SK-N-SH treated with all-trans-retinoic acid at 6 μM for 48 hours (cell line): ENCODE results near the gene HLCS.

ENCODE experiments used
- ATAC-seq: fragments of 200-7000 bp; cut with Tn5 transposase; 3 replicates; pipeline ENCODE4 v1.9.1; 2020; ENCODE audit warnings: mild to moderate bottlenecking, moderate library complexity
- BACH2 ChIP-seq: fragments of 250-450 bp; sonication (Bioruptor Pico); IDR thresholded peaks from 2 replicates; pipeline ENCODE4 v1.9.0; 2021; ENCODE audit warnings: mild to moderate bottlenecking, borderline replicate concordance
- CSDC2 ChIP-seq: fragments of 250-450 bp; sonication (Bioruptor Pico); IDR thresholded peaks from 2 replicates; pipeline ENCODE4 v1.5.0; 2020; ENCODE audit warnings: mild to moderate bottlenecking, moderate library complexity
- ESRRG ChIP-seq: fragments of 250-450 bp; sonication (Bioruptor Pico); IDR thresholded peaks from 2 replicates; pipeline ENCODE4 v1.6.1; 2021; ENCODE audit warnings: mild to moderate bottlenecking
- GLIS3 ChIP-seq: fragments of 250-450 bp; sonication (Bioruptor Pico); IDR thresholded peaks from 2 replicates; pipeline ENCODE4 v1.5.0; 2020; ENCODE audit warnings: mild to moderate bottlenecking, moderate library complexity
- ISL1 ChIP-seq: fragments of 250-450 bp; sonication (Bioruptor Pico); IDR thresholded peaks from 2 replicates; pipeline ENCODE4 v2.1.2; 2022; ENCODE audit warnings: mild to moderate bottlenecking, moderate library complexity
- PPARA ChIP-seq: fragments of 250-450 bp; sonication (Bioruptor Pico); IDR thresholded peaks from 2 replicates; pipeline ENCODE4 v1.5.0; 2020; ENCODE audit warnings: mild to moderate bottlenecking, borderline replicate concordance
- RARB ChIP-seq: fragments of 250-450 bp; sonication (Bioruptor Pico); IDR thresholded peaks from 2 replicates; pipeline ENCODE4 v1.8.0; 2021; ENCODE audit warnings: mild to moderate bottlenecking, moderate library complexity
- TCF4 ChIP-seq: fragments of 250-450 bp; sonication (Bioruptor Pico); IDR thresholded peaks from 2 replicates; pipeline ENCODE4 v1.8.0; 2021; ENCODE audit warnings: mild to moderate bottlenecking, moderate library complexity, borderline replicate concordance
- TSHZ2 ChIP-seq: fragments of 250-450 bp; sonication (Bioruptor Pico); IDR thresholded peaks from 2 replicates; pipeline ENCODE4 v1.5.0; 2020; ENCODE audit warnings: mild to moderate bottlenecking, moderate library complexity
- ZC3H10 ChIP-seq: fragments of 250-450 bp; sonication (Bioruptor Pico); IDR thresholded peaks from 2 replicates; pipeline ENCODE4 v1.5.1; 2021; ENCODE audit warnings: mild to moderate bottlenecking, moderate library complexity
- ZFP3 ChIP-seq: fragments of 250-450 bp; sonication (Bioruptor Pico); IDR thresholded peaks from 2 replicates; pipeline ENCODE4 v1.5.0; 2020; ENCODE audit warnings: mild to moderate bottlenecking, moderate library complexity
- ZFP30 ChIP-seq: fragments of 450-650 bp; formaldehyde crosslinking; IDR thresholded peaks from 2 replicates; pipeline ENCODE4 v1.5.0; 2022; ENCODE audit warnings: mild to moderate bottlenecking, moderate library complexity
- ZNF565 ChIP-seq: fragments of 450-650 bp; formaldehyde crosslinking; conservative IDR thresholded peaks from 2 replicates; pipeline ENCODE4 v1.5.0; 2020; ENCODE audit warnings: low read depth, mild to moderate bottlenecking, moderate library complexity
- ZNF70 ChIP-seq: fragments of 450-650 bp; formaldehyde crosslinking; IDR thresholded peaks from 2 replicates; pipeline ENCODE4 v1.5.0; 2020; ENCODE audit warnings: mild to moderate bottlenecking, moderate library complexity
- ZNF8 ChIP-seq: fragments of 450-650 bp; formaldehyde crosslinking; IDR thresholded peaks from 2 replicates; pipeline ENCODE4 v1.5.0; 2020; ENCODE audit warnings: mild to moderate bottlenecking, moderate library complexity
- TF ChIP-seq, protein P1 (sequence below): fragments of 250-450 bp; sonication (Bioruptor Pico); IDR thresholded peaks from 2 replicates; pipeline ENCODE4 v1.8.0; 2021; ENCODE audit warnings: low read depth, mild to moderate bottlenecking, moderate library complexity, borderline replicate concordance
- TF ChIP-seq, protein P2 (sequence below): fragments of 250-450 bp; sonication (Bioruptor Pico); IDR thresholded peaks from 2 replicates; pipeline ENCODE4 v1.5.1; 2021; ENCODE audit warnings: mild to moderate bottlenecking, moderate library complexity
- TF ChIP-seq, protein P3 (sequence below): fragments of 250-450 bp; sonication (Bioruptor Pico); IDR thresholded peaks from 2 replicates; pipeline ENCODE4 v1.5.1; 2020; ENCODE audit warnings: low read depth, mild to moderate bottlenecking, moderate library complexity

HLCS gene

GRCh38 chr21:36835383-36835795, 131.1 kb downstream of the HLCS start:
- no peak for TF ChIP-seq CSDC2
- peak; percentile 69 for ATAC-seq

GRCh38 chr21:36834192-36834591, 132.3 kb downstream of the HLCS start:
- TF ChIP-seq, protein P1, sequence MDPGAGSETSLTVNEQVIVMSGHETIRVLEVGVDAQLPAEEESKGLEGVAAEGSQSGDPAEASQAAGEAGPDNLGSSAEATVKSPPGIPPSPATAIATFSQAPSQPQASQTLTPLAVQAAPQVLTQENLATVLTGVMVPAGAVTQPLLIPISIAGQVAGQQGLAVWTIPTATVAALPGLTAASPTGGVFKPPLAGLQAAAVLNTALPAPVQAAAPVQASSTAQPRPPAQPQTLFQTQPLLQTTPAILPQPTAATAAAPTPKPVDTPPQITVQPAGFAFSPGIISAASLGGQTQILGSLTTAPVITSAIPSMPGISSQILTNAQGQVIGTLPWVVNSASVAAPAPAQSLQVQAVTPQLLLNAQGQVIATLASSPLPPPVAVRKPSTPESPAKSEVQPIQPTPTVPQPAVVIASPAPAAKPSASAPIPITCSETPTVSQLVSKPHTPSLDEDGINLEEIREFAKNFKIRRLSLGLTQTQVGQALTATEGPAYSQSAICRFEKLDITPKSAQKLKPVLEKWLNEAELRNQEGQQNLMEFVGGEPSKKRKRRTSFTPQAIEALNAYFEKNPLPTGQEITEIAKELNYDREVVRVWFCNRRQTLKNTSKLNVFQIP (CRISPR knock-in tag) = no peak
- TF ChIP-seq ZC3H10 (CRISPR knock-in tag) (no peak), PPARA (CRISPR knock-in tag) (no peak), GLIS3 (no peak), BACH2 (no peak), TCF4 (CRISPR knock-in tag) (no peak), ZFP30 (CRISPR knock-in tag) (no peak), RARB (CRISPR knock-in tag) (no peak), ZNF8 (CRISPR knock-in tag) (no peak), ISL1 (no peak), ZNF70 (CRISPR knock-in tag) (no peak), ZFP3 (CRISPR knock-in tag) (no peak), ZNF565 (CRISPR knock-in tag) (no peak), CSDC2 (no peak)
- TF ChIP-seq, protein P2, sequence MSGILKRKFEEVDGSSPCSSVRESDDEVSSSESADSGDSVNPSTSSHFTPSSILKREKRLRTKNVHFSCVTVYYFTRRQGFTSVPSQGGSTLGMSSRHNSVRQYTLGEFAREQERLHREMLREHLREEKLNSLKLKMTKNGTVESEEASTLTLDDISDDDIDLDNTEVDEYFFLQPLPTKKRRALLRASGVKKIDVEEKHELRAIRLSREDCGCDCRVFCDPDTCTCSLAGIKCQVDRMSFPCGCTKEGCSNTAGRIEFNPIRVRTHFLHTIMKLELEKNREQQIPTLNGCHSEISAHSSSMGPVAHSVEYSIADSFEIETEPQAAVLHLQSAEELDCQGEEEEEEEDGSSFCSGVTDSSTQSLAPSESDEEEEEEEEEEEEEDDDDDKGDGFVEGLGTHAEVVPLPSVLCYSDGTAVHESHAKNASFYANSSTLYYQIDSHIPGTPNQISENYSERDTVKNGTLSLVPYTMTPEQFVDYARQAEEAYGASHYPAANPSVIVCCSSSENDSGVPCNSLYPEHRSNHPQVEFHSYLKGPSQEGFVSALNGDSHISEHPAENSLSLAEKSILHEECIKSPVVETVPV (CRISPR knock-in tag) = no peak
- TF ChIP-seq, protein P3, sequence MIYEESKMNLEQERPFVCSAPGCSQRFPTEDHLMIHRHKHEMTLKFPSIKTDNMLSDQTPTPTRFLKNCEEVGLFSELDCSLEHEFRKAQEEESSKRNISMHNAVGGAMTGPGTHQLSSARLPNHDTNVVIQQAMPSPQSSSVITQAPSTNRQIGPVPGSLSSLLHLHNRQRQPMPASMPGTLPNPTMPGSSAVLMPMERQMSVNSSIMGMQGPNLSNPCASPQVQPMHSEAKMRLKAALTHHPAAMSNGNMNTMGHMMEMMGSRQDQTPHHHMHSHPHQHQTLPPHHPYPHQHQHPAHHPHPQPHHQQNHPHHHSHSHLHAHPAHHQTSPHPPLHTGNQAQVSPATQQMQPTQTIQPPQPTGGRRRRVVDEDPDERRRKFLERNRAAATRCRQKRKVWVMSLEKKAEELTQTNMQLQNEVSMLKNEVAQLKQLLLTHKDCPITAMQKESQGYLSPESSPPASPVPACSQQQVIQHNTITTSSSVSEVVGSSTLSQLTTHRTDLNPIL = no peak
- no peak for ATAC-seq

DNA sequence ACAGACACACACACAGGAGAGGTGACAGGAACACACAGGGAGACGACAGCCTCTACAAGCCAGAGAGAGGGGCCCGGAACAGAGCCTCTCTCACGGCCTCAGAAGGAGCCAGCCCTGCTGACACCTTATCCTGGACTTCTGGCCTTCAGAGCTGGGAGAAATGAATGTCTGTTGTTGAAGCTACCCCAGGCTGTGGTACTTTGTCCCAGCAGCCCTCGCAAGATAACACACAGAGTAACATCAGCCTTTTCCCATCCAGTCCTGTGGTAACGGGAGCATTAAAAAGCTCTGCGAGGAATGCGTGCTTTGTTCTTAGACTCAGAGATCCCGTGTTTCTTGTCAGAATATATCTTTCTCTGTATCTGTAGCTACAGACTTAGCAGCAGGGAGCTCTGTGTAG, 136.4 kb downstream of the HLCS start:
- TF ChIP-seq, protein P2 (CRISPR knock-in tag) = no peak
- TF ChIP-seq TCF4 (CRISPR knock-in tag) (no peak), ZC3H10 (CRISPR knock-in tag) (no peak), ESRRG (CRISPR knock-in tag) (no peak), ZFP3 (CRISPR knock-in tag) (no peak), TSHZ2 (no peak), PPARA (CRISPR knock-in tag) (no peak), ISL1 (no peak), RARB (CRISPR knock-in tag) (no peak), ZNF70 (CRISPR knock-in tag) (no peak), ZFP30 (CRISPR knock-in tag) (no peak)
- TF ChIP-seq, protein P1 (CRISPR knock-in tag) = no peak
- no peak; the same call in 2 of the 3 replicates for ATAC-seq
